Skin of body (tissue), 2 donors: ENCODE results near the gene LINC01488. TPM values are rescaled to one million over a fixed set of nuclear protein-coding genes. Genes with fewer than 3 reads are reported as not detected.

Experiments
- DNase-seq: peaks from one replicate; lab custom pipeline; 2025; lab: John Stamatoyannopoulos, UW
- total RNA-seq: library from RNA; depleted of rRNA; stranded (reverse); fragments of >200 nt; gene quantifications from one replicate; pipeline ENCODE4 v1.2.3, GENCODE V29; 2014

Gene LINC01488
- total RNA-seq, 1 donor from 2014 or later: not detected

DNA sequence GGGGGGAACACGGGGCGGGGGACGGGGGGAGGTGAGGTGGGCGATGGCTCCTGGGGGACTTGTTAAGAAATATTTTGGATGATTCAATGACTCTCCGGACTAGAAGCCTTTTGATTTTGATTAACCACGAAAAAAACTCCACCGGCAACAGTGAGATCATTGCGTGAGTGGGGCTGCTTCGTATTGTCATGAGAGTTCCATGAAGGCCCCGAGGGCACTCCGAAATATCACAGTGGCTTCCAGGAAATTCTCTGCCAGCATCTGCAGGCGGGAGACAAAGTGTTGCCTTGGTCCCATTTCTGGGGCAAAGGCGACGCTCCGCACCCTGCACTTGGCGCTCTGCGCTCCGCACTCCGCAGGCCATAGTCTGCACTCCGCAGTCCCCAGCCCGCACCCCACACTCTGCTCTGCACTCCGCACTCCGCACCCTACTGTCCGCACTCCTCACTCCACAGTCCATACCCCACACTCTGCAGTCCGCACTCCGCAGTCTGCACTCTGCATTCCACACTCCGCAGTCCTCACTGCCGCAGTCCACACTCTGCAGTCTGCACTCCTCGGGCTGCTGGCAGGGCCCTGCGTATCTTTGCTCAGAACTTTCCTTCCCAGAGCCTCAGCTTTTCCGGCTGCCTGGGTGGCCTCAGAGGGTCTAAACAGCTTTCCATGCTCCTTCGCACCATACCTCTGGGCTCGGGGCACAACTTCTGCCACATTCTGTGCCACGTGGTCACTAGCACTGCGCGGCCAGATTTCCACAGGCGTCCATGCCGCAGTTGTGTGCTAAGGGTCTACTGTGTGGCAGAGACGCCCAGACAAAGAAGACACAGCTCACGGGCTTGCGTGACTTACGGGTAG, 61.1 kb downstream of the LINC01488 start:
- no peak for DNase-seq

Other genes starting within 250 kb of the LINC01488 start
- 4.2 TPM for gene MYEOV, start 187.5 kb upstream of the LINC01488 start, total RNA-seq
- 83.8 TPM for gene CCND1, start 159.5 kb downstream of the LINC01488 start, total RNA-seq
- gene LTO1, start 193.7 kb downstream of the LINC01488 start, total RNA-seq: 11.6 TPM
- 0.49 TPM for gene FGF19, start 222.4 kb downstream of the LINC01488 start, total RNA-seq